K562 treated with DMSO at 1 percent for 24 hours (cell line): ENCODE data around the gene SOWAHA. TPM values are rescaled to one million over a fixed set of nuclear protein-coding genes. Genes with fewer than 3 reads are reported as not detected.

Experiments used
- total RNA-seq: library from RNA; unstranded; fragments of 300-600 nt; gene quantifications from 2 replicates; pipeline ENCODE4 v1.2.3, GENCODE V29; 2022; ENCODE audit warnings: low read depth; ENCODE audit not compliant: insufficient read depth

The SOWAHA gene
- total RNA-seq = not detected in 2 replicates

DNA sequence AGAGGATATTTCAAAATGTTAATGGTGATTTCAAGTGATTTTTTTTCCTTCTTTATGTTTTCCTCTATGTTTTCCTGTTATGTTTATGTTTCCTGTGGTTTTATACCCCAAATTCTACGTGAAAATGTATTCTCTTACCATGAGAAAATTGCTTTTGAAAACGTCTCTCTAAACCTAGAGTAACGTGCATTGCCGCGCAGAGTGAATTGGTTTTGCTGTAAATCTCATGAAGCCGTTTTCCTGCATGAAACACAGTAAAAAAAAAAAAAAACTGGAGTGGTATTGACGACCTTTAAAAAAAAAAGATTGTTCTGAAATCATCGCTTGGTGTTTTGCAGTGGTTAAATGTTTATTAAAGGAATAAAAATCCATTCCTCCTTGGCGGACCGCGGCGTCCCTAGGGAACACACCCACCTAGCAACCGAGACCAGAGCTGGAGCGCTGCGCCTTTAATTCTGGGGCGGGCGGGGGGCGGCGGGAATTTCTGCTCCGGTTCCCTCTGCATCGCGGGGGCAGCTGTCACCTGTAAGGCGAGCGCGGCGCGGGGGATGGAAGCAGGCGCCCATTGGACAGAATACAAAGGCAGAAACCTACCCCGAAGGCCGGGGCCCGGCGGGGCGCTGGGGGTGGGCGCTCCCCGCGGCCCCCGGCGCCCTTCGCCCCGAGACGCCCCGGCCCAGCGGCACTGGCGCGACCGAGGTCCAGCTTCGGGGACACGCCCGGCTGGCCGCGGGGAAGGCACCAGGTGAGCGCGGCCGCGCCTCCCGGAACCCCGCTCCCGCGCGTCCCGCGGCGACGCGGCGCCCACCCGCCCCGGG is at the start of gene SOWAHA:
TSS of gene SOWAHA (plus strand) at position 522 of the 818 bp plus-strand sequence. CDS start 320 bp downstream, outside the sequence.

DNA sequence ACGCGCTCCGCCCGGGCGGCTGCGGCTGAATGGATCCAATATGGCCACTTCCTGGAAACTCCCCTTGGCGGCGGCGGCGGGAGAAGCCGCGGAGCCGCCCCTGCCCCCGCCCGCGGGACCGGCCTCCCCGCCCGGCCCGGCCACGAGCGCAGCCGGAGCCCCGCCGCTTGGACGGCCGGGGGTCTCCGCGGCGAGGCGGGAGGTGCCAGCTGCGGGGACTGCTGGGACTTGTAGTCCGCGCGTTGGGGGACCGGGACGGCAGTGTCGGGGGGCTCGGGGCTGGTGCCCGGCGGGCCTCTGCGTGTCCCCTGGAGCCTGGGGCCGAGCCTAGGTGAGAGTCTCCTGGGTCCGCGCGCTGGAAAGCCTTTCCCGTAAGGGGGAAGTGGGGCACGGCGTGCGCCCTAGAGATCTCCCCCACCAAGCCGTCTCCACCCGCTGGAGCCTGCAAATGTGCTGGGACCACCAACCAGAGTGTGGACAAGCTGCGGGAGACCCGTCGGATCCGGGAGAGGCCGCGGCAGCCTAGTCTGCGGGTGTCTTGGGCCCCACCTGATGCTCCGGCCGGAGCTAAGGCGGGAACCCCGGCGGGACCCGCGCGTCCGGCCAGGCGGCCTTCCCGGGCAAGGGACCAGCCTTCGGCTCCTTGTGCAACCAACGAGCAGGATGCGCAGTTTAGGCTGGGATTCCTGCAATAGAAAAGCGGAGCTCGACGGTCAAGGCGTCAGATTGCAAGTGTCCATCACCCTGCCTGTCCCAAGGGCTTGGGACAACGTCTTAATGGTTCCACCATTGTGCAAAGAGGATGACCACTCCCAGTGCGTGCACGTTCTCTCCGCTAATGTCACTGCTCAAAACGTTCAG is 35.7 kb upstream of the SOWAHA start, which contains the start of gene SEPTIN8:
TSS of gene SEPTIN8 (minus strand) at position 31 of the 861 bp plus-strand sequence. CDS start 102 bp downstream, outside the sequence.

DNA sequence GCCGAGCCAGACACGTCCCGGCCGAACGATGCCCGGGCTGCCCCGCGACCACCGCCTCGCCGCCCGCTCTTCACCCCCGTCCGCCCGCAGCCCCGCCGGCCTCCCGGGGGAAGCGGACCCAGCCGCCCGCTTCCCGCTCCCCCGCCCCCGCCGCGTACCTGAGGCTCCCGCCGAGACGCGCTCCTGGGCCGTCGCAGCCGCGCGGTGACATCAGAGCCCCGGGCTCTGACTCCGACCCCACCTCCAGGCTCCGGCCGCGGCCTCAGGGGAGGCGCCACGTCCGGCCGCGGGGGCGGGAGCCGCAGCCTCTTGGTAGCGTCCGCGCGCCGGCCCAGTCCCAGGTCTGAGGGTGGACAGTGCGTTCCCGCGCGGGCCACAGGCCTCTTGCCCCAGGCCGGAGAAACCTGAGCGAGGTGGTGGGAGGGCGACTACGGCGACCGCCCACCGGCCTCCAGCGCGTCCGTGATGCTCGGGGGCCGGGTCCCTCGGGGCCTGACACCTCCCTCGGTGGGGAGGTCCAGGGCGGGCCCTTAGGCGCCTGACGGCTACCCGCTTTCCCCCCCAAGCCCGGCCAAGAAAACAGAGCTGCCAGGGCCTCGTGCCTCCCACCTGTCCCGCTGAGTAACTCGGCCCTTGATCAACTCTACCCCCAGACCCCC is 17.5 kb downstream of the SOWAHA start, which contains the start of gene SHROOM1:
TSS of gene SHROOM1 (minus strand) at position 212 of the 659 bp plus-strand sequence. CDS start 4,507 bp downstream, outside the sequence.

Other genes with a start within 250 kb of the SOWAHA start
- not detected in 2 replicates for gene IL13, start 155.1 kb upstream of the SOWAHA start, total RNA-seq
- gene IL4, start 139.3 kb upstream of the SOWAHA start, total RNA-seq = not detected in 2 replicates
- gene KIF3A, start 75.8 kb upstream of the SOWAHA start, total RNA-seq = 4.4 and 4.8 TPM in 2 replicates
- gene CCNI2, start 65.9 kb upstream of the SOWAHA start, total RNA-seq = 7.9 and 9.2 TPM in 2 replicates
- gene SEPTIN8, start 36.1 kb upstream of the SOWAHA start, total RNA-seq = 71.4 and 77.1 TPM in 2 replicates
- 37.1 and 45.0 TPM in 2 replicates for gene SHROOM1, start 17.3 kb downstream of the SOWAHA start, total RNA-seq
- 0.22 TPM in 1 of 2 replicates, not detected in the other for gene GDF9, start 53.2 kb downstream of the SOWAHA start, total RNA-seq
- gene UQCRQ, start 53.3 kb downstream of the SOWAHA start, total RNA-seq = 226 and 254 TPM in 2 replicates
- gene LEAP2, start 60.4 kb downstream of the SOWAHA start, total RNA-seq = 2.6 and 3.6 TPM in 2 replicates
- gene AFF4, start 150.3 kb downstream of the SOWAHA start, total RNA-seq = 12.3 and 16.6 TPM in 2 replicates
- 29.1 and 35.0 TPM in 2 replicates for gene ZCCHC10, start 213.2 kb downstream of the SOWAHA start, total RNA-seq
- 63.5 and 71.7 TPM in 2 replicates for gene HSPA4, start 238.7 kb downstream of the SOWAHA start, total RNA-seq